ENCODE results near the gene VILL.

The VILL gene

GRCh38 chr3:37980462-37981347 lies 9.9 kb upstream of the VILL start:
- DNase-seq (ENCODE audit: extremely low read depth, low read depth) = no peak
- no peak for TF ChIP-seq CTCF (IDR thresholded peaks at IDR 0.05; ENCODE audit: low read depth, low read length)

GRCh38 chr3:37981348-37981664 lies 9.3 kb upstream of the VILL start:
- no peak for DNase-seq (ENCODE audit: extremely low read depth, low read depth)
- no peak for TF ChIP-seq CTCF (IDR thresholded peaks at IDR 0.05; ENCODE audit: low read depth, low read length)

- DNase-seq (ENCODE audit: extremely low read depth, low read depth) = no peak
Observed at GRCh38 chr3:37982331-37982730, 8.3 kb upstream of the VILL start.

GRCh38 chr3:37984051-37984450 lies 6.5 kb upstream of the VILL start:
- DNase-seq (ENCODE audit: extremely low read depth, low read depth) = no peak

More at GRCh38 chr3:37982331-37982730, 8.3 kb upstream of the VILL start:
- TF ChIP-seq CTCF (IDR thresholded peaks at IDR 0.05; ENCODE audit: low read depth, low read length) = no peak

GRCh38 chr3:37984596-37984995 lies 6.0 kb upstream of the VILL start:
- TF ChIP-seq CTCF (IDR thresholded peaks at IDR 0.05; ENCODE audit: low read depth, low read length) = no peak
- no peak for DNase-seq (ENCODE audit: extremely low read depth, low read depth)

More at GRCh38 chr3:37984051-37984450, 6.5 kb upstream of the VILL start:
- TF ChIP-seq CTCF (IDR thresholded peaks at IDR 0.05; ENCODE audit: low read depth, low read length) = no peak

GRCh38 chr3:37985637-37986320 lies 4.8 kb upstream of the VILL start:
- no peak for DNase-seq (ENCODE audit: extremely low read depth, low read depth)
- TF ChIP-seq CTCF (IDR thresholded peaks at IDR 0.05; ENCODE audit: low read depth, low read length) = no peak; the same call in 1 of the 2 replicates

All from AG09319 (cell line).